Aorta (tissue), 5 donors: ENCODE measurements around the gene URI1. TPM values are rescaled to one million over a fixed set of nuclear protein-coding genes. Genes with fewer than 3 reads are reported as not detected.
"Not testable (repeated sequence)": the region's sequence is repeated elsewhere in the genome, so short reads cannot be mapped to it uniquely, and the experiment has no call there.

Source experiments
- ATAC-seq: fragments of 200-7000 bp; cut with Tn5 transposase; one replicate; pipeline ENCODE4 v1.9.1; 2022; ENCODE audit warnings: moderate library complexity; ENCODE audit not compliant: low FRiP score
- DNase-seq, 2 donors: peaks; one replicate each; pipeline ENCODE4 v3.0.0-alpha.2; 2020
- H3K27ac ChIP-seq, 2 donors: one replicate each; pipeline ENCODE4 v1.5.1; 2013; ENCODE audit warnings: low read length in 2 of 2, mild to moderate bottlenecking in 2 of 2, moderate library complexity in 2 of 2, control low read depth in 1 of 2, inconsistent platforms in 1 of 2, low read depth in 1 of 2
- H3K27me3 ChIP-seq, 2 donors: one replicate each; pipeline ENCODE4 v1.6.1; 2013; ENCODE audit warnings: control low read depth in 1 of 2, low read length in 1 of 2, mild to moderate bottlenecking in 1 of 2, moderate library complexity in 1 of 2; ENCODE audit not compliant: insufficient read depth in 2 of 2, control insufficient read depth in 1 of 2
- H3K36me3 ChIP-seq, 2 donors: one replicate each; pipeline ENCODE4 v1.6.1; 2013; ENCODE audit warnings: control low read depth in 1 of 2, low read length in 1 of 2, mild to moderate bottlenecking in 1 of 2; ENCODE audit not compliant: insufficient read depth in 2 of 2, control insufficient read depth in 1 of 2
- H3K4me1 ChIP-seq, 2 donors: one replicate each; pipeline ENCODE4 v1.6.1; 2013; ENCODE audit warnings: low read length in 2 of 2, control low read depth in 1 of 2, mild to moderate bottlenecking in 1 of 2, moderate library complexity in 1 of 2; ENCODE audit not compliant: insufficient read depth in 2 of 2, control insufficient read depth in 1 of 2
- H3K4me3 ChIP-seq, 2 donors: one replicate each; pipeline ENCODE4 v1.5.1; 2013; ENCODE audit warnings: low read length in 2 of 2, control low read depth in 1 of 2, mild to moderate bottlenecking in 1 of 2
- H3K9me3 ChIP-seq: one replicate; pipeline ENCODE4 v1.6.1; 2013; ENCODE audit warnings: mild to moderate bottlenecking, low read length; ENCODE audit not compliant: control insufficient read depth
- WGBS, 2 donors: extraction: QIAGEN DNeasy Blood & Tissue Kit; methylation state at CpG; one replicate each; pipeline ENCODE4 v1.1.7; 2013; 5-methylcytosine and 5-hydroxymethylcytosine counted together
- intact Hi-C, 2 donors: fragments of 100-400 bp; cut with DNase I; formaldehyde crosslinking; loops; one replicate each; pipeline versions ENCODE4 v1.14.2 to v1.15.0; 2022
- polyA plus RNA-seq, 2 donors: library from polyadenylated mRNA; stranded (reverse); fragments of 200-250 nt; gene quantifications; one replicate each; pipeline ENCODE4 v1.2.3, GENCODE V29; 2013
- total RNA-seq, 2 donors: library from RNA; stranded (reverse); fragmentation: NEBNext Ultra II Directional; extraction: Animal tissue kit (Norgen Biotek cat#: 25700); gene quantifications; one replicate each; pipeline ENCODE4 v1.2.1, GENCODE V29; 2021
- donor health status: healthy with polysubstance abuse.
- donor health status: Bipolar disorder and iron deficiency.
- donor health status: DM: no; HTN: no; CAD: no.
- donor health status: DM: no; HTN: no; CAD: no.
- donor health status: DM: yes; HTN: yes; CAD: no.

Gene URI1
- total and polyA plus RNA-seq, 4 donors, result 29.0 to 55.9 (median 44.1) TPM

DNA sequence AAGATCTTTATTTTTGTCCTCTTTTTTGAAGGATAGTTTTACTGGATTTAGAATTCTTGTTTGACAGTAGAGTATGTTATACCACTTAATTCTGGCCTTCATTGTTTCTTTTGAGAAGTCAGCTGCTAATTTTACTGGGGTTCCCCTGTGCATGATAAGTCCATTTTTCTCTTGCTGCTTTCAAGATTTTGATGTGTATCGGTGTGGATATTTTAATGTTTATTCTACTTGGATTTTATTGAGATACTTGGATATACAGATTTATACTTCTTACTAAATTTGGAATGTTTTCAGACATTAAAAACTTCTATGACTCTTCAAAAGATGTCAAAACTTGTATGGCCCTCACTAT is 86.9 kb downstream of the URI1 start:
- Histone ChIP-seq H3K27me3 (no peaks in the 10 kb centered on the region), H3K9me3 (no peaks in the 10 kb centered on the region), H3K4me3 (no peak overlapping the region), H3K27ac (no peak overlapping the region), H3K4me1 (no peaks in the 10 kb centered on the region), H3K36me3 (no peaks in the 10 kb centered on the region)
- 92 to 94% methylated on average over 1 of the region's 1 CpG for WGBS, 2 donors
- intact Hi-C loops, result no loop called here
- no peak for DNase-seq
- no peak for ATAC-seq

DNA sequence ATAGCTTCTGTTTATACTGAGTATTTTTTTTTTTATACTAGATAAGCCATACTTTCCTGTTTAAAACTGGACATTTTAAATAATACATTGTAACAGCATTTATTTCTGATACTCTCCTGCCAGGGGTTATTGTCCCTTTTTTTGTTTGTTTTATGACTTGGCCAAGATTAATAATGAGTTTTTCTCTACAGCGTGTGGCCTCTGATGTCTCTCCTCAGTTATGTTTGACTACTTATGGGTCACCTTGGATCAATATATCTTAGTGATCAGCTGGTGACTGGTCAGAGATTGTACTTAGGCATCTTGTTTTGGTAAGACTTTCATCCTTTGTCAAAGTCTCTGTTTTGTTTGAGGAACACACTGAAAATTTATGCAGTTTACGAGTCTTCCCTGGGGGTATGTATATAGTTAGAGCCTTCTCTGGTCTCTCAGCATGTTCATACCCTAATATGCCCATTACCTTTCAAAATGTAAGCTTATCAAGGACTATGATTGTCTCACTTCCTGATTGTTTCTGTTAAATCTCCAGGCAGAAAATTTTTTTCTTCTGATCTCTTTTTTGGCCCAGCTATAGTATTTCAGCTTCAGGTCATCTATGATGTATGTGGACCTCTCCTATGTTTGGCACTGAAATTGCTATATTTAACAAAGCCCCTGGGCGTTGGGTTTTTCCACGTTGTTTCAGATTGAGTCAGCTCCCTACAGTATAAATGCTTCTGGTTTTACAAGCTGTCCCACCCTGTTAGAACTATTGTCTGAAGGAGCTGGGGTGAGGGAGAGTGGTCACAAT is 87.9 kb downstream of the URI1 start:
- DNase-seq (no peak), ATAC-seq (no peak)
- H3K4me3 ChIP-seq, result no peak overlapping the region
- 52 to 63% methylated on average over 4 of the region's 4 CpGs for WGBS, 2 donors
- intact Hi-C loops, result no loop called here
- no peaks in the 10 kb centered on the region for H3K9me3 ChIP-seq
- no peaks in the 10 kb centered on the region for H3K36me3 ChIP-seq
- no peak overlapping the region for H3K27ac ChIP-seq
- H3K27me3 ChIP-seq, result no peaks in the 10 kb centered on the region
- H3K4me1 ChIP-seq, result no peaks in the 10 kb centered on the region

DNA sequence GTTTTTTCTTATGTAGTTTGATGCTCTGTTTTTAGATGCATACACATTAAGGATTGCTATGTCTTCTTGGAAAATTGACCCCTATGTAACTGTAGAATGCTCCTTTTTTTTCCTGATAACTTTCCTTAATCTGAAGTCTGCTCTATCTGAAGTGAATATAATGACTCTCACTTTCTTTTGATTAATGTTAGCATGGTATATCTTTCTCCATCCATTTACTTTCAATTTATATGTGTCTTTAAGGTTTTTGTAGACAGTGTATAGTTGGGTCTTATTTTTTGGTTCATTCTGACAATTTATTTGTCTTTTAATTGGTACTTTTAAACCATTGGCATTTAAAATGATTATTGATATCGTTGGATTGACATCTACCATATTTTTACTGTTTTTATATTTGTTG is 92.3 kb downstream of the URI1 start:
- ATAC-seq (no peak), DNase-seq (no peak)
- H3K9me3 ChIP-seq, result peaks cover 2% of the 10 kb centered on the region
- no peaks in the 10 kb centered on the region for H3K27me3 ChIP-seq
- H3K36me3 ChIP-seq, result peaks cover 4 to 7% of the 10 kb centered on the region in 2 donors
- WGBS, 2 donors, result 97 to 100% methylated on average over 1 of the region's 1 CpG
- H3K27ac ChIP-seq, result no peak overlapping the region
- H3K4me1 ChIP-seq, result no peaks in the 10 kb centered on the region
- intact Hi-C loops, result no loop called here
- H3K4me3 ChIP-seq, result no peak overlapping the region

DNA sequence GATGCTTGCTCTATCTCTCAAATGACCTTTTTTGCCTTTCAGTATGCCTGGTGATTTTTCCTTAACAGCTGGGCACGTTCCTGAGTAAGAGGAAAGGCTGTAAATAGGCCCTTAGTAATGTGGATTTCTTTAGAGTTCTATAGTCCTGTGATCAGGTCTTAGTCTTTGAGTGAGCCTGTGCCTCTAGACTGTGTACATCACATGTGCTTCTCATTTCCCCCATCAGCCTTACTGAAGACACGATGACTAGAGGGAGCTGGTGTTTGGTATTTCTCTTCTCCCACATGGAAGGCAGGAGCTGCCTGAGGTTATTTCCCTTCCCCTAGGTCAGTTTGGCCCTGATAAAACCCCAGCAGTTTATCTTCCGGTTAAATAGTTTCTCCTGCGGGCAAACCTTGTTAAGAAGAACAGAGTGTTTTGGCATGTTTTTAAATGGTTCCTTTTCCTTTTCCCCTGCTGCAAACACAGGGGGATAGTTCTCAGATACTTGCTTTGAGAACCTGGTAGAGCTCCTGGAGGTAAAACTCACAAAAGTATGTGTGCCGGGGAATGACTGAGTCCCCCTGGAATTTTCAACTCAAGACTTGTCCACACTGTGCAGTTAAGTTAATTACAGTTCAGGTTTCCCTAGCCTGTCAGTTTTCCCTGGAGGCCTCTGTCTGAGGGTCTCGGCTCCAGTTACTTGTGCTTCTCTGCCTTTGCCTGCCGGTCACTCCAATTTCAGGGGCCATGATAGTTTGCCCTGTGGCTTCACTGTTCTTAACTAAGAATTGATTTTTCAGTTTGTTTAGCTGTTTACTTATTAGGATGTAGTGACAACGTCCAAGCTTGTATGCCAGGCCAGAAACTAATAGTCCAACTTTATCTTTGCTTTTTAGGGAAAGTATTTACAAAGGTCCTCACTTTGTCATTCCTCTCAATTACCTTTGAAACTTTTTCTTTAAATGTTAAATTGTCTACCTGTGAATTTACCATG is 94.4 kb downstream of the URI1 start:
- ATAC-seq (no peak), DNase-seq (no peak)
- peaks cover 4 to 7% of the 10 kb centered on the region in 2 donors for H3K36me3 ChIP-seq

DNA sequence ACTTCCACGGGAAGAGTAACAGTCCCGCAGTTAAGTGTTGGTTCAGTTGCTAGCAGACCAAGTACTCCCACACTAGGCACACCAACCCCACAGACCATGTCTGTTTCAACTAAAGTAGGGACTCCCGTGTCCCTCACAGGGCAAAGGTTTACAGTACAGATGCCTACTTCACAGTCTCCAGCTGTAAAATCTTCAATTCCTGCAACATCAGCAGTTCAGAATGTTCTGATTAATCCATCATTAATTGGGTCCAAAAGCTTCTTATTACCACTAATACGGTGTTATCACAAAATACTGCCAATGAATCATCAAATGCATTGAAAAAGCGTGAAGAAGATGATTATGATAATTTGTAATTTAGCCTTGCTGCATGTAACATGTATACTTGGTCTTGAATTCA is 95.8 kb downstream of the URI1 start:
- Histone ChIP-seq H3K27ac (no peak overlapping the region), H3K4me3 (no peak overlapping the region), H3K4me1 (no peaks in the 10 kb centered on the region), H3K27me3 (no peaks in the 10 kb centered on the region), H3K9me3 (peaks cover 2% of the 10 kb centered on the region), H3K36me3 (peaks cover 4 to 7% of the 10 kb centered on the region in 2 donors)
- intact Hi-C loops, result no loop called here
- WGBS, 2 donors, result 97 to 98% methylated on average over 5 of the region's 5 CpGs
- no peak for ATAC-seq
- DNase-seq, result no peak

More for the DNA sequence above, 94.4 kb downstream of the URI1 start:
- 53 to 54% methylated on average over 8 of the region's 8 CpGs for WGBS, 2 donors
- Histone ChIP-seq H3K27ac (no peak overlapping the region), H3K4me1 (no peaks in the 10 kb centered on the region), H3K27me3 (no peaks in the 10 kb centered on the region), H3K9me3 (peaks cover 2% of the 10 kb centered on the region), H3K4me3 (no peak overlapping the region)
- intact Hi-C loops, result no loop called here

- ATAC-seq, H3K27ac ChIP-seq, H3K4me3 ChIP-seq, H3K36me3 ChIP-seq, H3K27me3 ChIP-seq, H3K9me3 ChIP-seq, DNase-seq, H3K4me1 ChIP-seq, intact Hi-C loops: not testable (repeated sequence)
- WGBS, 2 donors, result 94 to 97% methylated on average over 6 of the region's 6 CpGs
Observed at GRCh38 chr19:30041931-30042330, 99.9 kb downstream of the URI1 start.

DNA sequence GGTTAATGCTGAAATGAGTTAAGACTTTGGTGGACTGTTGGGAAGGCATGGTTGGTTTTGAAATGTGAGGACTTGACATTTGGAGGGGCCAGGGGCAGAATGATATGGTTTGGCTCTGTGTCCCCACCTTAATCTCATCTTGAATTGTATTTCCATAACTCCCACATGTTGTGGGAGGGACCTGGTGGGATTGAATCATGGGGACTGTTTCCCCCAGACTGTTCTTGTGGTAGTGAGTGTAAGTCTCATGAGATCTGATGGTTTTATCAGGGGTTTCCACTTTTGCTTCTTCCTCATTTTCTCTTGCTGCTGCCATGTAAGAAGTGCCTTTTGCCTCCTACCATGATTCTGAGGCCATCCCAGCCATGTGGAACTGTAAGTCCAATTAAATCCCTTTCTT is 101.0 kb downstream of the URI1 start:
- DNase-seq, H3K27ac ChIP-seq, H3K9me3 ChIP-seq, H3K36me3 ChIP-seq, intact Hi-C loops, ATAC-seq, H3K27me3 ChIP-seq, H3K4me1 ChIP-seq, H3K4me3 ChIP-seq: not testable (repeated sequence)

DNA sequence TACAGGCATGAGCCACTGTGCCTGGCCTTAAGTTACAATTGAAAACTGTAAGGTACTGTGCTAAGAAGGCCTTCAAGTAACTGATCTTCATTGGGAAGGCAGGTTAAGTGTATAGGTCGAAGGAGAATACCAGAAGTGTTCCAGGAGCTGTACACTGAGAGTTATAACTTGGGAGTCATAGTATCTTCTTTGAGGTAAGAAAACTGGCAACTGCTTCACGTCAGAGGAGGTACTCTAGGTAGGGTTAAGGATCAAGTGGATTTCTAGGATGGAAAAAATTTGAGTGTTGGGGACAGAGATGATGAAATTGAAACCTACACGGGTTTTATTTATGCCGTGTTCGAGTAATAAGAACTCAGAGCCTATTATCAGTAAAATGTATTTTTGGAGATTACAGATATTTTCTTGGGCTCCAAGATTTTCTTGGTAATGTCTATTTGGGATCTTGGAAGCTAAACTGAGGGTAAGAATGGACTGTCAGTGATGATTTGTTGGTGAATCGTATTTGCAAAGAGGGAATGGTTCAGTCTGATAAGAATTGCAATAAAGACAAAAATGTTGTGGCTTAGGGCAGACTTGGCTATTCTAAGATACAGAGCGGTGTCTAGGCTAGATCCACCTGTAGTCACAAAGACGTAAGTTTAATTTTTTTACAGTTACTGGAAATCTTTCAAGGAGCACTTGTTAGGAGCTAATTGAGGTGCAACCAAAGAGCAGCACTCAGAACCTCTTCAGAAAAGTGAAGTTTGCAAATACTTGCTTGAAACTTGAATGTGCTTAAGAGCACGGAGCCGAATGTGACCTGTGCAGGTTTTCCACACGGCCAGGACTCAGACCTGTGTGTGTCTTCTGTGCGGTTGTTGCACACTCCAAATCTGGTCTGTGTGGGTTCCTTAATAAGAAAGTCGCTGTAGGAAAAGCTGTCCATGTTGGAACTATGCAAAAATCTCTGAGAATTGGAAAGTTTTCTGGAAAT is 102.5 kb downstream of the URI1 start:
- Histone ChIP-seq H3K36me3 (no peaks in the 10 kb centered on the region), H3K27ac (no peak overlapping the region), H3K9me3 (no peaks in the 10 kb centered on the region), H3K27me3 (no peaks in the 10 kb centered on the region), H3K4me3 (no peak overlapping the region), H3K4me1 (no peaks in the 10 kb centered on the region)
- ATAC-seq, result no peak
- no peak for DNase-seq
- 85 to 87% methylated on average over 13 of the region's 13 CpGs for WGBS, 2 donors
- intact Hi-C loops, result no loop called here
